NCI-H69 (cell line): ENCODE results near the gene ARMC6.
"Not testable (repeated sequence)": the region's sequence is repeated elsewhere in the genome, so short reads cannot be mapped to it uniquely, and the experiment has no call there.

Experiments used
- DNase-seq: peaks from one replicate; lab custom pipeline; 2025; lab: John Stamatoyannopoulos, UW

The ARMC6 gene

DNA sequence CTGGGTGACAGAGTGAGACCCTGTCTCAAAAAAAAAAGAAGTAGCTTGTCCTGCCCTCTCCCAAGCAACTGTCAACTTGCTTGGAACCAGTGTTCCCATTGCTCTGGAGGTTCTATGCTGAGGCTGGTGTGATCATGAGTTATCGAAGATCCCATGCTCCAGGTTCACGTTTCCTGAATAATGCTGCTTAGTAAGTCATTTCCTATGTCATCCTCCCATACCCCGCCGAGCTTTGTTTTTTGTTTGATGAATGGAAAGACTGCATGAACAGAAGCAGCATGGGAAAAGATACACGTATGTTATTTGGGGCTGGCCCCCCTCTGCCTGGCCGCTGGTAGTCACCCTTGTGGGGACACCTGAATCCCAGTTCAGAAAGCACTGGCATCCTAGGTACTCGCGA, 41.7 kb downstream of the ARMC6 start:
- no peak for DNase-seq

DNA sequence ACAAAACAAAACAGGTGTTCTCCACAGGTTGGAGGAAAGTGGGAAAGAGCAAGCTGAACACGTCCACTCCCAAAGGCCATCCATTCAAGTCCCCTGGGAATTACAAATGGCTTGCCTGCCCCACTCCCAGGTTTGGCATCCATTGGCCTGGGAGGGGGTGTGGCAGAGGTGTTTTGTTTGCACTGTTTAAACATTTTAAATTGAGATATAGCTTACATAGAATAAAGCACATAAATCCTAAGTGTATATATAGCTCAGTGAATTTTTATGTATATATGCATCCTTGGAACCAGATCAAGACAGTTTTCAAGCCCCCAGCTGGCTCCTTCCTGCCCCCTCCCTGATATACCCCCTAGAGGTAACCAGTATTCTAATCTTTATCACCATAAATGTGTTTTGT, 43.1 kb downstream of the ARMC6 start:
- peak; percentile 67 for DNase-seq

DNA sequence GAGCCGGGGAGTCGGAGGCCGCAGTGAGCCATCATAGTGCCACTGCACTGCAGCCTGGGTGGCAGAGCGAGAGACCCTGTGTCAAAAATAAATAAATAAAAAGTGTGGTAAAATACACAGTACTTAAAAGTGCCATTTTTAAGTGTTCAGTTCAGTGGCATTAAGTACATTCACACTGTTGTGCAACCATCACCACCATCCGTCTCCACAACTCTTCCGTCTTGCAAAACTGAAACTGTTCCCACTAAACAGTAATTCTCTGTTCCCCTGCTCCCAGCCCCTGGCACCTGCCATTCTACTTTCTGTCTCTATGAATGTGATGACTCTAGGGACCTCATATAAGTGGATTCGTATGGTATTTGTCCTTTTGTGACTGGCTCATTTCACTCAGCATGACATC, 43.7 kb downstream of the ARMC6 start:
- DNase-seq: peak; percentile 76

DNA sequence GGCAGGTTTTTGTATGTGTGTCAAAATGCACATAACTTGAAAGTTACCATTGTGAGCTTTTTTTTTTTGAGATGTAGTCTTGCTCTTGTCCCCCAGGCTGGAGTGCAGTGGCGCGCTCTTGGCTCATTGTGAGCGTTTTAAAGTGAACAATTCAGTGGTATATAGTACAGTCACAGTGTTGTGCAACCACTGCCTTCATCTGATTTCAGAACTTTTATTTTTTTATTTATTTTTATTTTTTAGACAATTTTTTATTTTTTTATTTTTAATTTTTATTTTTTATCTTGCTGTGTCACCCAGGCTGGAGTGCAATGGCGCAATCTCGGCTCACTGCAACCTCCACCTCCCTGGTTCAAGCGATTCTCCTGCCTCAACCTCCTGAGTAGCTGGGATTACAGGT, 45.4 kb downstream of the ARMC6 start:
- no peak for DNase-seq

DNA sequence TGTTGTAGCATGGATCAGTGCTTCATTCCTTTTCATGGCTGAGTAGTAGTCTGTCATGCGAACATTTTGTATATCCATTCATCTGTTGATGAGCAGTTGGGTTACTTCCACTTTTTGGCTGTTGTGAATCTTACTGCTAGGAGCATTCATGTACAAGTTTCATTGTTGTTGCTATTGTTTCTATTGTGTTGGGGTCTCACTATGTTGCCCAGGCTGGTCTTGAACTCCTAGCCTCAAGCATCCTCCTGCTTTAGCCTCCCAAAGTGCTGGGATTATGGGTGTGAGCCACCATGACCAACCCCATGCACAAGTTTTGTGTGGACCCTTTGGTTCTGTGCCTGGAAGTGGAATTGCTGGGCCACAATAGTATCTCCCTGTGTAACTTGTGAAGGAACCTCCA, 46.2 kb downstream of the ARMC6 start:
- no peak for DNase-seq

DNA sequence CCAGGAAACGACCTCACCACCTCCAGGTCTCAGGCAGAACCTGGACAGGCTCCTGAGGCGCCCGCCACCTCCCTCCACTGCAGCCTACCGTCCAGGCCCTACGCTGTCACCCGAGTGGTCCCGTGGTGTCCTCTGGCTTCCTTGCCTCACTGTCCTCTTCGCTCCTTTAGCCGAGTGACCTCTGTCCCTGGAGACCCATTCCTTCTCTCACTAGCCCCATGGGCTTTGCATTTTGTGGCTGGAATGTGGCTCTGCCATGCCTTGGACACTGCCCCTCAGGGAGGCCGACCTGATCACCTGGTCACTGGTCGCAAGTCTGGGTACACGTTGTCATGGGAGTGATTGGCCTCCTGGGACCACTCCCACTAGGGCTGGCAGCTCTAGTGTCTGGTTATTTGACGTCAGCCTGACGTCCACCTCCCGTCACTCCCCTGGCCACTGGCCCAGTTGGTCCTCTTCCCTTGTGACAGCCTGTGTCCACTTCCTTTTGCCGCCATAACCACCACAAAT, 48.3 kb downstream of the ARMC6 start:
- DNase-seq: no peak

DNA sequence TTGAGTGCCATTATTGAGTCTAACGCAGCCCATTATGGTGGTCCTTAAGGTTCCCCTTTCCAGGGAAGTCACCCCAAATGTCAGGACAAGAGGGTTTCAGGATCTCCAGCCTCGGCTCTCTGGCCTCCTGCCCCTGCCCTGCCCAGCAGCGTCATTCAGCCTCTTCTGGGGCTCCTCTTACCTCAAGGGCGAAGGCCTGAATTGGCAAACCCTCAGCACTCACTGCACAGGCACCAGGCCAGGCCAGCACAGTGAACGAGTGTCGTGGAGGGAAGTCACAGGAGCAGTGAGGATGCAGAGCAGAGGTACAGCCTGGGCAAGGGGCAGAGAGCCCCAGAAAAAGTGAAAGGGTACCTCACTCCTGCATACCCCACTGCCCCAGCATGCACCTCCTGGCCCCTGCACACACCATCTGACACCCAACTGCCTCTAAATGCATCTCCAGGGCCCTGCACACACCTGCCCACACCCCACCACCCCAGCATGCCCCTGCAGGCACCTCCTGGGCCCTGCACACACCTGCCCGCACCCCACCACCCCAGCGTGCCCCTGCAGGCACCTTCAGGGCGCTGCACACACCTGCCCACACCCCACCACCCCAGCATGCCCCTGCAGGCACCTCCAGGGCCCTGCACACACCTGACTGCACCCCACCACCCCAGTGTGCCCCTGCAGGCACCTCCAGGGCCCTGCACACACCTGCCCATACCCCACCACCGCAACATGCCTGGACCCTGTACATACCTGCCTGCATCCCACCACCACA, 50.2 kb downstream of the ARMC6 start:
- no peak for DNase-seq

DNA sequence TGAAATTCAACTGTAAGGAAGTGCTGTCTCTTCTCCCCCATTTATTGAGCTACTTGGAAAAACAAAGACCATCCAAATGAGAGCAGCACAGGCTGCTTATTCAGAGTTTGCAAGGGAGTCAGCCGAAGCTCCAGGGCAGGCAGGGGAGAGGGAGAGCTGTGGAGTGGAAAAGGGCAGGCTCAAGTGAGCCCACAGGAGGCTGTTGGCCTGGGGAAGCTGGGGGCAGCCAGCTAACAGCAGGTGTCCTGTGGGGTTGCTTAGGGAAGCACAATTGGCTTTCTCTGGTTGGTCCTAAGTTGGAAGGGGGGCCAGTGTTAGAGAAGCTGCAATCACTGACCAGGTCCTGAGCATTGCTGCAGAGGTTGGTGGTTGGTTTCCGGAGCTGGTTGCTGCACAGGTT, 54.3 kb downstream of the ARMC6 start:
- no peak for DNase-seq

DNA sequence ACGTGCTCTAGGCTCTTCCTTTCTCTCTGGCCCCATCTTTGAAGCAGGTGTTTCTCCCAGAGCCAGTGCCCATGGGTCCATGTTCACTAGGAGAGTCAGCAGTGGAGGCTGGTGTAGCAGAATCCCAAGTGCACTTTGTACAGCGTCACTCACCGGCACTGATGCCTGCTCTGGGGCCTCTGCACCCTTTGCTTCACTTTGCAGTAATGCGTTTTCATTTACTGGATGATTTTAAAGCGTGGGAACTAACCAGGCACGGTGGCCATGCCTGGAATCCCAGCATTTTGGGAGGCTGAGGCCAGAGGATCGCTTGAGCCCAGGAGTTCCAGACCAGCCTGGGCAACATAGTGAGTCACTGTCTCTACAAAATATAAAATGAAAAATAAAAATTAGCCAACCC, 61.1 kb downstream of the ARMC6 start:
- DNase-seq: no peak

DNA sequence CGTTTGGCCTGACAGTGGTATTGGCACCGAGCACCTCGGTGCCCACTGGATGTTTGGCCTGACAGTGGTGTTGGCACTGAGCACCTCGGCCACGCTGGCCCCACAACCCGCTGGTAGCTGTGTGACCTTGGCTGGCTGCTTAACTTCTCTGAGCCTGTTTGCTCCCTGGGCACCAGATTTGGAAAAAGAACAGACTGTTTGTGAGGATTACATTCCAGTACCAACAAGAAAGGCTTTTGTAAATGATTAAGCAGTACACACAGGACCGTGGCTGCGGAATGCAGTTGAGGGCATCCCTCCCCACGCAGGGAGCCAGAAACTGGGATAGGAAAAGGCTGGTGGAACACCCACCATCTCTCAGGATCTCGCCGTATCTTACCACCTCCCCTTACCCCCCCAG, 62.3 kb downstream of the ARMC6 start:
- DNase-seq: no peak

DNA sequence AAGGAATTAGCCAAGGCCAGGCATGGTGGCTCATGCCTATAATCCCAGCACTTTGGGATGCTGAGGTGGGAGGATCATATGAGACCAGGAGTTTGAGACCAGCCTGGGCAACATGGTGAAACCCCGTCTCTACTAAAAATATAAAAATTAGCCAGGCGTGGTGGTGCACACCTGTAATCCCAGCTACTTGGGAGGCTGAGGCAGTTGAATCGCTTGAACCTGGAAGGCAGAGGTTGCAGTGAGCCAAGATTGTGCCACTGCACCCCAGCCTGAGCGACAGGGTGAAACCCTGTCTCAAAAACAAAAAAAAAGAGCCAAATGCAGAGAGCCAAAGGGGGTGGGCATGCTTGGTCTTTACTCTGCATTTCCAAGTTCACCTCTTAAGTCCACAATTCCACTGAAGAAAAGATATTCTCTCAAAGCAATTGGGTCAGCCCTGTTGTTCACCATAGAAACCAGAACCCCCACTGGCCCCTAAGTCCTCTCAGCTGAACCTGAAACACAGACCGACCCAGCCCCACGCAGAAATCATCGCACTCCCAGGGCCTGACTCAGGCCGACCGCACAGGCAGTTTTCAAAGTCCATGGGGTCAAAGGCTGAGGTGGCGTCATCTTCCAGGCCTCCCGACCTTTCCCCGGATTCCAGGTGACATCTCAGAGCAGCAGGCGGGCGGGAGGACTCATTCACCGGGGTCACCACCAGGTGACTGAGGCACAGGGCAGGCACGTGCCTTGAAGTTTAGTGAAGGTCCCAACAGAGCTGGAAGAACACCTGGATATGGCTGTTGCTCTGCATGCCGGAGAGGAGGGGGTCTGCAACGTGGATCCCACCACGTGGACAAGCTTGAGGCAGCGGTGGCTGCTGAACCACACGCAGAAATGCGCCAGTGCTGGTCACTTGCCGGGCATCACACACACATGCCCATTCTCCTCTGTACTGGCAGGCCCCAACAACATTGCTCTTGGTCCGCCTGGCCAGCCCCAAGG, 63.5 kb downstream of the ARMC6 start:
- no peak for DNase-seq

DNA sequence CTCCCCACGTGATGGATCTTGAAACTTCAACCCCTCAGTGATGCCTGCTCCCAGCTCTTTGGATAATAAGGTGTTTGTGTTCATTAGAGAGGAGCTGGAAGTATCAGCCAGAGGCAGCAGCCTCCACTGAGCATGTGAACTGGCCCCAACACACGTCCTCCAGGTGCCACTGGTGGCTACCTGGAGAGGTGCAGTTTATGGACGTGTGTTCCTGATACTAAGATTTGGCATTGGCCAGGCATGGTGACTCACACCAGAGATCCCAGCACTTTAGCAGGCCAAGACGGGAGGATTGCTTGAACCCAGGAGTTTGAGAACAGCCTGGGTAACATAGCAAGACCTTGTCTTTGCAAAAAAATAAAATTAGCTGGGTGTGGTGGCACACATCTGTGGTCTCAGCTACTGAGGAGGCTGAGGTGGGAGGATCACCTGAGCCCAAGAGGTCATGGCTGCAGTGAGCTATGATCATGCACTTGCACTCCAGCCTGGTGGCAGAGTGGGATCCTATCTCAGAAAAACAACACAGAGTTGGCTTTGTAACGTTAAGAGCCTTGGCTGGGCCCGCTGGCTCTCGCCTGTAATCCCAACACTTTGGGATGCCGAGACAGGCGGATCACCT, 64.8 kb downstream of the ARMC6 start:
- DNase-seq: no peak

DNA sequence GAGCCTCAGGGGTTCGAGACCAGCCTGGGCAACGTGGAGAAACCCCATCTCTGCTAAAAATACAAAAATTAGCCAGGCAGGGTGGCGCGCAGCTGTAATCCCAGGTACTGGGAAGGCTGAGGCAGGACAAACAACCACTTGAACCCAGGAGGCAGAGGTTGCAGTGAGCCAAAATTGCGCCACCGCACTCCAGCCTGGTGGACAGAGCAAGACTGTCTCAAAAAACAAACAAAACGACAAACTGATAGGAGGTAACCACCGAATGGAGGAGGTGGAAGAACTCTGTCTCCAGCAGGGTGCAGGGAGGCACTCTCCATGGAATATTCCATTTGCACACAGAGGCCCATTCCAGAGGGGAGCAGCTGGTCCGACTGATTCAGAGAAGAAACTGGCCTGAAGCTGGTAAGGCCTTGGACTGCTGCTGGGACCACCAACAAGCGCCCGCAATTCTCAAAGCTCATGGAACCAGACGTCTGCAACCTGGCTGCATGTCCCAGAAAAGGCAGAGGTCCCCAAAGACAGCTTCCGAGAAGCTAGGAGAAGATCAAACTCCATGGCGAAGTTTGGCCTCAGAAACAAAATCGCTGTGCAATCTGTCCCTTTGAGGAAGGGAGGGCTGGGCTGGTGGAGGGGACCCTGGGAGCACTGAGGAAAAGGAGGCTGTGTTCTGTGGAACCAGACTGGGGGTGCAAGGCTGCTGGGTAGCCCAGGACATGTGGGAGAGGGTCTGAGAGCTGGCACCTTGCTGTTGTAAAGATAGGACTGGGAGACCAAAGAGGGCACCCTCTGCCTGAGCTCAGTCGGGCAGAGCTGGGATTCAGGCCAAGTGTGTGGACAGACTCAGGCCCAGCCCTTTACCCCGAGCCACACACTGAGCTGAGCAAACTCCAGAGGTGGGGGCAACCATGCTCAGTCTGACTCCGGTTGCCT, 65.6 kb downstream of the ARMC6 start:
- DNase-seq: peak; percentile 44

DNA sequence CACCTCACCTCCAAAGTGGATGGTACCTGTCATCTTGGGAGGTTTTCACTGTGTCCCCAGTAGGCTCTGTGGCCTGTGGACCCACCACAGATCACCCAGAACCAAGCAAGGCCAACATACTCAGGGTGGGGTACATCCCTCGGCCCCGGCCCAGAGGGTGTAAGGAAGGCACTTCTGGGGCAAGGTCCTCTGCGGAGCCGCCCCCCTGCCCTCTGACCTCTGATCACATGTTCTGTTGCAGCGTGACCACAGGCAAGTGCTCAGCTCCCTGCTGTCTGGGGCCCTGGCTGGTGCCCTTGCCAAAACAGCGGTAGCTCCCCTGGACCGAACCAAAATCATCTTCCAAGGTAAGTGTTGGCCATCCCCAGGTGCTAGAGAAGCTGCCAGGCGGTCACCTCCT, 68.1 kb downstream of the ARMC6 start:
- DNase-seq: no peak

DNA sequence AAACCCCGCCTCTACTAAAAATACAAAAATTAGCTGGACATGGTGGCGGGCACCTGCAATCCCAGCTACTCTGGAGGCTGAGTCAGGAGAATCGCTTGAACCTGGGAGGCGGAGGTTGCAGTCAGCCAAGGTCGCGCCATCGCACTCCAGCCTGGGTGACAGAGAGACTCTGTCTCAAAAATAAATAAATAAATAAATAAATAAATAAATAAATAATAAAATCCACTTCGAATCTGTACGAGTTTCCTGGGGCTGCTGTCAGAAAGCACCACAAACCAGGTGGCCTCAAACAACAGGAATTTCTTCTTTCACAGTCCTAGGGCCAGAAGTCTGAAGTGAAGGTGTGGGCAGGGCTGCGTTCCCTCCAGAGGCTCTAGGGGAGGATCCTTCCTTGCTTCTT, 69.2 kb downstream of the ARMC6 start:
- not testable (repeated sequence) for DNase-seq

DNA sequence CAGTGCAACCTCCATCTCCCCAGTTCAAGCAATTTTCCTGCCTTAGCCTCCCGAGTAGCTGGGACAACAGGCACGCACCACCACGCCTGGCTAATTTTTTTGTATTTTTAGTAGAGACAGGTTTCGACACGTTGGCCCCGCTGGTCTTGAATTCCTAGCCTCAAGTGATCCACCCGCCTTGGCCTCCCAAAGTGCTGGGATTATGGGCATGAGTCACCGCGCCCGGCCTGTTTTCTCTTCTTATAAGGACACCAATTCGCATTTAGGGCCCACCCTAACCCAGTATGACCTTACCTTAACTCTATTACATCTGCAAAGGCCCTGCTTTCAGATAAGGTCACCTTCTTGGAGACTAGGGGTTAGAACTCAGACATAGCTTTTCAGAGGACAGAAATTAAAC, 69.8 kb downstream of the ARMC6 start:
- no peak for DNase-seq

DNA sequence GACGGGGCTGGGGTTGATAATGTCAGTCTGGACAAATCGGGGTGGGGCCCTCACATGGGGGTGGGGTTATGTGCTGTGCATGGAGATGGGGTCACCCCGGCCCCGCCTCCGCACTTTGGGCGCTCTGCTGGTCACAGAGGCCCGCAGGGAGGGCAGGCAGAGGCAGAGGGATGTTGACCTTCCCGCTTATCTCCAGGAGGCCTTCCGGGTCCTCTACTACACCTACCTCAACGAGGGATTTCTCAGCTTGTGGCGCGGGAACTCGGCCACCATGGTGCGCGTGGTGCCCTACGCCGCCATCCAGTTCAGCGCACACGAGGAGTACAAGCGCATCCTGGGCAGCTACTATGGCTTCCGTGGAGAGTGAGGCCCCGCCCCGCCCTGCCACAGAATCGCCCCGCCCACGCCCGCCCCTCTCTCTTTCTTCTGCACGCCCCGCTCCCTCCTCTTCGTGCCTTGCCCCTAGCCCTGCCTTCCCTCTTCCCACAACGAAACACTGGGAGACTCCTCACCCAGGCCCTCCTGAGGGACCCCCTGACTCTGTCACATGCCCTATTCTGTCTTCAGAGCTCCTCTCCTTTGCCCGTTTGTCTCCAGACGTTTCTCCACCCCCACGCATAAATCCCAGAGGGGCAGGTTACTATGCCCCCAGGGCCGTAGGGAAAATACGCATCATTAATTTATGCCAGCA, 72.1 kb downstream of the ARMC6 start:
- DNase-seq: peak; percentile 85

DNA sequence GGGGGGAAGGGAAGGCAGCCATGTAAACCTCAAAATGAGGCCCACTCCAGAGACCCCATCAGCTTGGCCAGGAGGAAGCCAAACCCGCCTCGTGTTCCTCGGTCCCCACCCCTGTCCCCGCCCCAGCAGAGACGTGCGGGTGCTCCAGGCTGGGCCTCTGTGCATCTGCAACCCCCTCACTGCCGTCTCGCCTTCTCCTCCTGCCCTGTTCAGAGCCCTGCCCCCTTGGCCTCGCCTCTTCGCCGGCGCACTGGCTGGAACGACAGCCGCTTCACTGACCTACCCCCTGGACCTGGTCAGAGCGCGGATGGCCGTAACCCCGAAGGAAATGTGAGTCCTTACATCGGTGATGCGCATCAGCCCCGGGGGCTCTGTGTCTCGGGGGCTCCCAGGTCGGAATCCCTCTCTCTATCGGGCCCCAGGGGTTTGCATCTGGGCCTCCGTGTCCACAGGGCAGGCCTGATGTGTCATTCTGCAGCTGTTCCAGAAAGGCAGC, 72.7 kb downstream of the ARMC6 start:
- DNase-seq: no peak

DNA sequence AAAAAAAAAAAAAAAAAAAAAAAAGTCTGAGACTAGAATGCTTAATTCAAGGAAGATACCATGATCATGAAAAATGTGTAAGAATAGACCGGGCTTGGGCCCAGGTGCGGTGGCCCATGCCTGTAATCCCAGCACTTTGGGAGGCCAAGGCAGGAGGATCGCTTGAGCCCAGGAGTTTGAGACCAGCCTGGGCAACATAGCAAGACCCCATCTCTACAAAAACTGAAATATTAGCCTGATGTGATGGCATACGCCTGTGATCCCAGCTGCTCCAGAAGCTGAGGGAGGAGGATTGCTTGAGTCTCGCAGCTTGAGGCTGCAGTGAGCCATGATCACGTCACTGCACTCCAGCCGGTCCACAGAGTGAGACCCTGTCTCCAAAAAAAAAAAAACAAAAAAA, 73.5 kb downstream of the ARMC6 start:
- DNase-seq: not testable (repeated sequence)

DNA sequence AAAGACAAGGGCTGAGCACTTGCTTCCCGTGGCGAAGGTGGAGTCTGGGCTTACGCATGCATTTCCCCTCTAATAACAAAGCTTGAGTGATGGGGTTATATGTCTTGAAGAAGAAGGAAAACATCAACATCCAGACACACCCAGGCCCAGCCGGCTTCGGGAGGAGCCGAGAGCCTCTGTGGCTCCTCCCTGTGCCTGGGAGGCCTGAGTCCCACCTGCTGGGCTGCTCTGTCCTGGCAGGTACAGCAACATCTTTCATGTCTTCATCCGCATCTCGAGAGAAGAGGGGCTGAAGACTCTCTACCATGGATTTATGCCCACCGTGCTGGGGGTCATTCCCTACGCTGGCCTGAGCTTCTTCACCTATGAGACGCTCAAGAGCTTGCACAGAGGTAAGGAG, 74.3 kb downstream of the ARMC6 start:
- DNase-seq: peak; percentile 26
